NCI-H2196 treated with DMSO at 0.1 percent for 48 hours (cell line): ENCODE measurements around the gene MUC22.
"Not testable (repeated sequence)": the region's sequence is repeated elsewhere in the genome, so short reads cannot be mapped to it uniquely, and the experiment has no call there.

Source experiments
- DNase-seq: peaks from one replicate; lab custom pipeline; 2025; ENCODE audit not compliant: unreplicated experiment; lab: John Stamatoyannopoulos, UW

MUC22 gene

GRCh38 chr6:31010393-31011060 is at the start of gene MUC22:
TSS of gene MUC22 (plus strand) at chr6:31010474. CDS start at chr6:31010707, 233 bp downstream.
- DNase-seq = no peak

- DNase-seq = no peak
These were observed 49.2 kb upstream of the MUC22 start for GRCh38 chr6:30960907-30961673.

- no peak for DNase-seq
These were observed 47.6 kb upstream of the MUC22 start for GRCh38 chr6:30962716-30963115.

- DNase-seq = no peak
These were observed 46.6 kb upstream of the MUC22 start for GRCh38 chr6:30963641-30964040.

GRCh38 chr6:30964075-30964474 is 46.2 kb upstream of the MUC22 start:
- no peak for DNase-seq

GRCh38 chr6:30965140-30965601 is 45.1 kb upstream of the MUC22 start:
- no peak for DNase-seq

GRCh38 chr6:30966154-30966553 is 44.1 kb upstream of the MUC22 start:
- no peak for DNase-seq

GRCh38 chr6:30969171-30969570 is 41.1 kb upstream of the MUC22 start:
- not testable (repeated sequence) for DNase-seq

- no peak for DNase-seq
These were observed 39.3 kb upstream of the MUC22 start for GRCh38 chr6:30970946-30971345.

GRCh38 chr6:30972816-30973215 is 37.5 kb upstream of the MUC22 start:
- DNase-seq = no peak

GRCh38 chr6:30974490-30975252 is 35.6 kb upstream of the MUC22 start:
- no peak for DNase-seq

GRCh38 chr6:30979141-30979540 is 31.1 kb upstream of the MUC22 start:
- DNase-seq = no peak

- no peak for DNase-seq
These were observed 30.6 kb upstream of the MUC22 start for GRCh38 chr6:30979690-30980089.

- no peak for DNase-seq
These were observed 28.1 kb upstream of the MUC22 start for GRCh38 chr6:30981942-30982772.

GRCh38 chr6:30983439-30983838 is 26.8 kb upstream of the MUC22 start, which contains the start of gene MUC21:
TSS of gene MUC21 (plus strand) at chr6:30983718. CDS start at chr6:30983959, 241 bp downstream.
- no peak for DNase-seq

- DNase-seq = no peak
These were observed 24.8 kb upstream of the MUC22 start for GRCh38 chr6:30985490-30985889.

- no peak for DNase-seq
These were observed 23.0 kb upstream of the MUC22 start for GRCh38 chr6:30987304-30987703.

GRCh38 chr6:30988209-30988825 is 22.0 kb upstream of the MUC22 start:
- DNase-seq = no peak

GRCh38 chr6:30990422-30991086 is 19.7 kb upstream of the MUC22 start:
- DNase-seq = no peak

GRCh38 chr6:30991891-30992290 is 18.4 kb upstream of the MUC22 start:
- DNase-seq = no peak
